T-helper 2 cell treated with Interferon-gamma antibody and Interleukin-4, amounts not matched to agents 5 μg/mL and 100 μg/mL, for 36 hours (primary cell): Measurements from ENCODE around the gene HOXA5.

ENCODE experiments used
- DNase-seq: peaks from one replicate; pipeline ENCODE4 v3.0.0; 2021; ENCODE audit warnings: low spot score
- H3K27ac Mint-ChIP-seq: one replicate; pipeline ENCODE4 v1.8.0; 2021; ENCODE audit warnings: mild to moderate bottlenecking, mixed read lengths
- H3K27me3 Mint-ChIP-seq: one replicate; pipeline ENCODE4 v1.8.0; 2021; ENCODE audit warnings: low read depth, mixed read lengths
- H3K36me3 Mint-ChIP-seq: one replicate; pipeline ENCODE4 v1.8.0; 2021; ENCODE audit warnings: low read depth, mixed read lengths
- H3K4me1 Mint-ChIP-seq: one replicate; pipeline ENCODE4 v1.8.0; 2021; ENCODE audit warnings: low read depth, mixed read lengths
- H3K4me3 Mint-ChIP-seq: one replicate; pipeline ENCODE4 v1.8.0; 2022; ENCODE audit warnings: mild to moderate bottlenecking, moderate library complexity, mixed read lengths
- H3K9me3 Mint-ChIP-seq: one replicate; pipeline ENCODE4 v1.8.0; 2021; ENCODE audit warnings: mixed read lengths

Gene HOXA5

DNA sequence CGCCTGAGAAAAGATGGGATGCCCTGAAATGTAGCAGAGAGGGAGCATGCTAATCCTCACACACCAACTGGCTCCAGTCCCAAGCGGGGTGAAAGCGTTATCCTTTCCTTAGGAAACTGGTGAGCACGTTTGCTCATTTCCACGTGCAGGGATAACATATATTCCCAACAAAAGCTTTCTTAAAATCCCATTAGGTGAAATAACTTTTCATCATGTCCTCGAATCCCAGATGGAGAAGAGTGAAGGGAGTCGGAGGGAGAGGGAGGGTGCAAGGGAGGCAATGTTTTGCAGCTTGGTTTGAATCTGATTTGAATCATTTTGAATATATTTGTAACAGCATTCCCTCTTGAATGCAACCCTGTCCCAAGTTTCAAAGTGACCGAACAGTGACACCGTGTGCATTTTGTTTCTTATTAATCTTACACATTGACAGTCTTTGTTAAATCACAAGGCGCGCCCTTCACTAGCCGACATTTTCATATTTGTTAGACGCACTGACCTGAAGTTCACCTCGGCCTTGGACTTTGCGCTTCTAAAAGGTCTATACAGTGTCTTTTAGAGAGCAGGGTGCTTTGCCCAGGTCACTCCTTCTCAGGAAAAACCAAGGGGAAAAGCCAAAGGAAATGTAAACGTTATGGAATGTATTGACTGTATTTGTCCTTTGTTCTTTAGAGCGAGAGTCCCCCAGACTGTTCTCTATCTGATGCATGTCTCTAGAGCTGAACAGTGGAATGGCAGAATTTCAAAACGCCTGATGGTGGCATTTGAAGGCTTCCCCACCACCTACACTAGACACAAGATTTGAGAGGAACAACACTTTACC is 9.9 kb downstream of the HOXA5 start:
- Mint-ChIP-seq H3K27ac (no peak overlapping the region), H3K4me1 (peaks cover 11% of the 10 kb centered on the region), H3K9me3 (no peaks in the 10 kb centered on the region), H3K27me3 (peaks cover 65% of the 10 kb centered on the region), H3K36me3 (peaks cover 2% of the 10 kb centered on the region), H3K4me3 (no peak overlapping the region)
- no peak for DNase-seq

DNA sequence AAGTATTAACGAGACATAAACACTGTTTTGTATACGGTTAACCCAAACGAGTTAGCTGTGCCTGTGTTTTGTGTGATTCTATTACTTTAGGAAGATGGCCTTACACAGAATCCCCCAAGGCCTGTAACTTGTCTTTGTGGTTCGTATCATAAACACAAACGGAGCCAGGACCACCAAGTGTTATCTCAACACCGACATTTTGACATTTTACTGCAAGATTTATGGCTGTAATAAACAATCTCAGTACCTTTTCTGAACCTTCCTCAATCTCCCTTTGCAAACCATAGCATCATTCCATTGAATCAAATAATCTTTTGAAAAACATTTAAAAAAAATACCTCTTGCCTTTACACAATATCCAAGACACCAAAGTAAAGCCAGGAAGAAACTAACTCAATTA is 10.5 kb downstream of the HOXA5 start:
- H3K4me3 Mint-ChIP-seq = no peak overlapping the region
- DNase-seq = no peak
- H3K27me3 Mint-ChIP-seq = peaks cover 64% of the 10 kb centered on the region
- no peak overlapping the region for H3K27ac Mint-ChIP-seq
- peaks cover 11% of the 10 kb centered on the region for H3K4me1 Mint-ChIP-seq
- peaks cover 2% of the 10 kb centered on the region for H3K36me3 Mint-ChIP-seq
- no peaks in the 10 kb centered on the region for H3K9me3 Mint-ChIP-seq

DNA sequence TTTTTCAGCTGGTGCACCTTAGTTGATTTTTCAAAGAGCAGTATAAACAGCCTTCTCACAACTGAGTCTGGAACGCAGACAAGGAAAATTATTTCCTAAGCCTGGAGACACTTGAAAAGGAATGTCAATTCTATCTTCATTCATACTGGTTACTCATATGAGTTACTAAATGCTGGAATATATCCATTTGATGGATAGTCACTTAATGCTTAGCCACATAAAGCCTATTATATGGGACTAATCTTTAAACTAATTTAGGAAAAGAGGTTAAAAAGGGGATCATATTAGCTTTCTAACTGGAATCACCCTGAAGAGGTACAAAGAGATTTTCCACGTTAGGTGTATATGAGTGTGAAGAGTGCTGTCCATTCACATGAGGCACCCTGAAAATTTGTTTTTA is 11.3 kb downstream of the HOXA5 start:
- no peak for DNase-seq
- H3K27me3 Mint-ChIP-seq = peaks cover 63% of the 10 kb centered on the region
- no peaks in the 10 kb centered on the region for H3K9me3 Mint-ChIP-seq
- H3K27ac Mint-ChIP-seq = no peak overlapping the region
- H3K36me3 Mint-ChIP-seq = peaks cover 2% of the 10 kb centered on the region
- H3K4me3 Mint-ChIP-seq = peak overlapping the region; percentile 12
- H3K4me1 Mint-ChIP-seq = peaks cover 11% of the 10 kb centered on the region

DNA sequence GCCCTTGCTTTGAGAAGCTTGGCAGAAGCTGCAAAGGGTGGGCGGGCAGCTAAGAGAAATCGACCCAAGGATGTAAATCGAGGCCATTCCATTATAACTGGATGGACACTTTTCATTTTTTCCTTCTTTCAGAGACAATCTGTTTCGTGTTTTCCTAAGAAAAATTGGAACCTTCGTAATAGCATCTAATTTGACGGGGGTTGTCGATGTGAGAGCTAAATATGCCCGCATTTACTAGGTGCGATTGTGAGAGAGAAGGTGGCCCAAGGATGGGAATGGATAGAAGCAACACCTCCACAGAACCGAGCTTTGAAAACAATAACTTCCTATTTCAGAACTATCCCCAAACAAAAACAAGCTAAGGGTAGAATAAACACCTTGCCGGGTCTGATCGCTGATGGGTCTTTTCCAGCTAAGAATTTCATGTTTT is 12.1 kb downstream of the HOXA5 start:
- peaks cover 2% of the 10 kb centered on the region for H3K36me3 Mint-ChIP-seq
- no peak for DNase-seq
- H3K4me3 Mint-ChIP-seq = peak overlapping the region; percentile 55
- no peaks in the 10 kb centered on the region for H3K9me3 Mint-ChIP-seq
- H3K27ac Mint-ChIP-seq = no peak overlapping the region
- H3K27me3 Mint-ChIP-seq = peaks cover 65% of the 10 kb centered on the region
- peaks cover 11% of the 10 kb centered on the region for H3K4me1 Mint-ChIP-seq

DNA sequence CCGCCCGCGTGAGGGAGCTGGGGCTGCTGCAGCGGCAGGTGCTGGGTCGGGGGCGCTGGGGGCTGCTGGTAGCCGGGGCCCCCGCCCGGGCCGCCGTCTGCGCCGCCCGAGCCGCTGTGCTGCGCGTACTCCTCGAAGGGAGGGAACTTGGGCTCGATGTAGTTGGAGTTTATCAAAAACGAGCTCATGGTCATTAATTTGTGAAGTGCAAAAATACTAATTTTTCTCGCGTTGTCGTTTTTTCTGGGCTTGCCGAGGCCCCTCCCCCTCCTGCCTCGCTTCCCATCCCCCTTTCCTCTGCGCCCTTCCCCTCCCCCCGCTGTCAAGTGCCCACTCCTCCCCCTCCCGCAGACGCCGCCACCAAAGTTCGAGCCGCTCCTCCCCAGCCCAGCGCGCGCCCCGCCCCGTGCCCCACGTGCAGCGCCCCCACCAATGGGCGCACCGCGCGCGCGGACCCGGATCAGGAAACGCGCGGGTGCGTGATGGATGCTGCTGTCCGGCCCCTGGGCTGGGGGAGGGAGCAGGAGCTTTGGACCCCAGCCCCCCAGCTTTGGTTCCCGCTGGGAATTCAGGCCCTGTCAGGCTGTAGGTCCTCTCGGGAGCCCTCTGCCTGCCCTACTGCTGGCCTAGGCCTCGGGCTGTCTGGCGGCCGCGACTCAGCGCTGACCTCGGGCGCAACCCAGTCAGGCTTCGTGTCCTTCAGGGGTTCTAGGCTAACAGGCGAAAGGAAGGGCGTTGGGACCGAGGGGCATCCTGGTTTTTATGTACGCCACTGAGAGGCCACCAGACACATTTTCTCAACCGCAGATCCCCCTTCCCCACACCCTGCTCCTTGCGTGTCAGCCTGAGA is 12.7 kb downstream of the HOXA5 start, which contains the start of gene HOXA4:
HOXA4 (minus strand) TSS at position 218 of the 850 bp plus-strand sequence; CDS start at position 194, 24 bp downstream.
- peaks cover 64% of the 10 kb centered on the region for H3K27me3 Mint-ChIP-seq
- peak within 1 kb of the TSS; percentile 65 for H3K4me3 Mint-ChIP-seq
- H3K4me1 Mint-ChIP-seq = peaks cover 11% of the 10 kb centered on the region
- peaks cover 2% of the 10 kb centered on the region for H3K36me3 Mint-ChIP-seq
- H3K27ac Mint-ChIP-seq = no peak within 1 kb of the TSS
- H3K9me3 Mint-ChIP-seq = no peaks in the 10 kb centered on the region
- peak; percentile 64 for DNase-seq

DNA sequence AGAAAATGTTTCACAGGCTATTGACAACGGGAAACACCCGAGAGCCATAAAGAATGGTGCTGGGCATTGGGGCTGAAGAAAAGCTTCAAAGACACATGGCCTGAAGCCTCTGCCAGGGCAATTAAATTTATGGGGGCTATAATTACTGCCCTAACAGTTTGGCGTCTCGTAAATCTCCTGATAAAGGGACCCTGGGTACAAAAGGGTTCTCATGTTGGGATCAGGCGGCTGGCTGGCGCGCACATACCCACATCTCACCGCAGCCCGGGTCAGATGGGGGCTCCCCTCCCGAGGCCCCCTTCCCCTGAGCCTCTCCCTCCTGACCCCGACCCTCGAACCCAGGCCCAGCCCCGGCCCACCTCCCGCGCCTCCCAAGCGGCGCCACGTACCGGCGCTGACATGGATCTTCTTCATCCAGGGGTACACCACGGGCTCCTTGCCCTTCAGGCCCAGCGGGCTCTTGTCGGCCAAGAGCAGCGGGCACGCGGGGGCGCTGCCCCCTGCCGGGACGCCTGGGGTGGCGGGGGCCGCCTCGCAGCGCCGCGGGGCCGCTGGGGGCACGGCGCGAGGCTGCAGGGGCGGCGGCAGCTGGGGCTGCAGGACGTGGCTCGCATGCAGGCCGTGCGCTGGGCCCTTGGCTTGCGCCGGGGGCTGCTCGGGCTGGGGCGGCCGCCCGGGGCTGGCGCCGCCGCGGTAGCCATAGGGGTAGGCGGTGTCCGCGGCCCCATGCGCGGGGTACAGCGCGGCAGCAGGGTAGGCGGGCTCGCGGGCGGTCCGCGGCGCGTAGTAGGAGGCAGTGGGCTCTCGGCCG is 13.5 kb downstream of the HOXA5 start:
- peaks cover 9% of the 10 kb centered on the region for H3K4me1 Mint-ChIP-seq
- no peaks in the 10 kb centered on the region for H3K9me3 Mint-ChIP-seq
- no peak overlapping the region for H3K4me3 Mint-ChIP-seq
- peaks cover 2% of the 10 kb centered on the region for H3K36me3 Mint-ChIP-seq
- no peak overlapping the region for H3K27ac Mint-ChIP-seq
- DNase-seq = no peak
- peaks cover 61% of the 10 kb centered on the region for H3K27me3 Mint-ChIP-seq

DNA sequence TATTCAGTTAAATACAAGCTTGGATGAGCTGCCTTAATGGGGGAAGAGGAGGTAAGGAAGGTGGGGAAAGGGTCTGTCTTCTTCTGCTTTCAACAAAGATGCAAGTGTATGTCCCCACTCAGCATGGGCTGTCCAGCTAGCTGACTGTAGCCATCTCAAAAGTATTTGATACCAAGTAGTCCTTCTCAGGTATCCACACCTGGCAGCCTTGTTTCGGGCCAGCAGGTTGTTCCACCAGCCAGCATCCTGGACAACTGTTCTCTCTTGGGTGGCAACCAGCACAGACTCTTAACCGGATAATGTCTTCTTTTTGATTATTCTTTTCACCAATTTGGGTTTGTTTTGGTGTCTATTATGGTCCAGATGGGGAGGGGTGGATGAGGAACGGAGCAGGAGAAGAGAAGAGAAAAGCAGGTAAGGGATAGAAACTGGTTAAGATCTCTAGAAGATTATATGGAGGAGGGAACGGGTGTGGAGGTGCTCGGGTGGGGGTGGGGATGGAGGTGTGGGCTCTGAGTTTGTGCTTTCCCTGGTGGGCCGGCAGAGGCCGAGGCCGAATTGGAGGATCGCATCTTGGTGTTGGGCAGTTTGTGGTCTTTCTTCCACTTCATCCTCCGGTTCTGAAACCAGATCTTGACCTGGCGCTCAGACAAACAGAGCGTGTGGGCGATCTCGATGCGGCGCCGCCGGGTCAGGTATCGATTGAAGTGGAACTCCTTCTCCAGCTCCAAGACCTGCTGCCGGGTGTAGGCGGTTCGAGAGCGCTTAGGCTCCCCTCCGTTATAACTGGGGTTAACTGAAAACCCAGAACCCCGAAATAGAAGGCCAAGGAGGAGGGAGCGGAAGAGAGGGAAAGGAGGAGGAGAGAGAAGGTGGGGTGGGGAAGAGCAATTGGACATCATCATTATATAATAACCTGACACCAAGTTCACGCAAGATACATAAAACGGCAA is 14.4 kb downstream of the HOXA5 start:
- H3K27me3 Mint-ChIP-seq = peaks cover 54% of the 10 kb centered on the region
- peaks cover 2% of the 10 kb centered on the region for H3K36me3 Mint-ChIP-seq
- H3K4me1 Mint-ChIP-seq = peaks cover 3% of the 10 kb centered on the region
- H3K9me3 Mint-ChIP-seq = no peaks in the 10 kb centered on the region
- peak overlapping the region; percentile 17 for H3K4me3 Mint-ChIP-seq
- no peak overlapping the region for H3K27ac Mint-ChIP-seq
- no peak for DNase-seq

DNA sequence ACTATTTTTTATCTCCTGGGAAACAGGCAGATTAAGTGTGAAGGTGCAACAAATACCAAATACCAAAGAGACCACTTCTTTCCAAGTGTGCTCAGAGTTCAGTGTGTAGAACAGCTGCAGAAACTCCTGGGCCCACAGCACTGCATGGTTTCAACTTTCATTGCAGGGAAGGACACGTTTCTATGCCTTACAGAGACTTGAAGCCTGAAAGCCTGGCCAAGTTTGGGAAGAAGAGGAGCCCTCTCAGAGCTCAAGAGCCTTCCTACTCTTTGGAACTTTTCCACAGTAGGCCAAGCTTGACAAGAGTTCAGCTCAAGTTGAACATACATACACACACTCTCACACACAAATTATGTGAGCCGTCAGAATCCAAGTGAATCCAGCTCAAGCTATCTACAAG is 15.4 kb downstream of the HOXA5 start:
- Mint-ChIP-seq H3K27me3 (peaks cover 44% of the 10 kb centered on the region), H3K4me1 (no peaks in the 10 kb centered on the region), H3K9me3 (no peaks in the 10 kb centered on the region), H3K4me3 (no peak overlapping the region), H3K27ac (no peak overlapping the region), H3K36me3 (peaks cover 2% of the 10 kb centered on the region)
- DNase-seq = no peak

DNA sequence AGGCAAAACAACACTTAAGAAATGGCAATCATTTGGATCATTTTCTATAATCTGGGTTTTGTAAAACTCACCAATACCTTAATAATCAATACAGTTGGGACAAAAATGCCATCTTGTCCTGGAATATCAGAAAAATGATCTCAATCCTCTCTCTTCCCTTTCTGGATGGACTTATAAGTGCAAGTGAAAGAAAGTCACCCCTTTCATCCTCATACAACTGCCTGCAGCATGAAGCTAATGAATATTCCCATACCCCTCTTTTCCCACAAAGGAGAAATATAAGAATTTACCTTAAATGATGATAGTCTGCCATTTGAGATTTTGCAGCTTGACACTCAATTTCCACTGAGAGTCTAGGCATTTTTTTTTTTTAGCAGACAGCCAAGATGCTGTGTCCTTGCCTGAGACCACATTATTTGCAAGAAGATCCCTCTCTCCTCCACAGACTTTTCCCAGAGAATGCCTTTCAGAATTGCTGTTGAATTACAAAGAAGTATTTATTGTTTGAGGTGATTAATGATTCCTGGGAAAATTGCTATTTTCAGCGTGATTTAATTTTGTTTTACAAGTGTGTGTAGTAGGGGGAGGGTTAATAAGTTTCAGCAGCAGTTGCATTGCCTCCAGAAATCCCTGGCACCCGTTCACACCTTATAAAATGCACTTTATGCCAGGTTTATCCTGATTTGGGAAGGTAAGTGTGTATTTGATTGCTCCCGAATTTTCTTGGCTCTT is 16.7 kb downstream of the HOXA5 start:
- Mint-ChIP-seq H3K4me1 (no peaks in the 10 kb centered on the region), H3K36me3 (peaks cover 2% of the 10 kb centered on the region), H3K9me3 (no peaks in the 10 kb centered on the region), H3K27ac (no peak overlapping the region), H3K4me3 (no peak overlapping the region), H3K27me3 (peaks cover 37% of the 10 kb centered on the region)
- DNase-seq = no peak

DNA sequence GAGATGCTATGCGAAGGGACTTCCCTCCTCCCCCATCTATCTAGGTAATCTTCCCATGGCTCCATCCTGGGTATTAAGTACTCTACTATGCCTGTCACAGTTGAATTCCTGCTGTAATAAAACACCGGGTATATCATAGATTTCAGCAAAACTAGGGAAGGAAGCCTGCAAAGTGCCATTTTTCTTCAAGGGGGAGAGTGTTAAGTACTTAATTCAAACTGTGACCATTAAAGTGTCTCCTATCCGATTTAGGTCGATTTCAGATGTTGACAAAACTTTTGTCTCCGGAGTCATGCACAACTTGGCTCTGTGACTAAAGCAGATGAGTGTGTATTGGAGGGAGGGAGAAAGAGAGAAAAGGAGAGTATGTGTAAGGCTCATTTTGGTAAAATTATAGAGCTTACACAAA is 17.5 kb downstream of the HOXA5 start:
- Mint-ChIP-seq H3K4me3 (no peak overlapping the region), H3K27me3 (peaks cover 33% of the 10 kb centered on the region), H3K27ac (no peak overlapping the region), H3K36me3 (no peaks in the 10 kb centered on the region), H3K9me3 (no peaks in the 10 kb centered on the region), H3K4me1 (no peaks in the 10 kb centered on the region)
- no peak for DNase-seq

DNA sequence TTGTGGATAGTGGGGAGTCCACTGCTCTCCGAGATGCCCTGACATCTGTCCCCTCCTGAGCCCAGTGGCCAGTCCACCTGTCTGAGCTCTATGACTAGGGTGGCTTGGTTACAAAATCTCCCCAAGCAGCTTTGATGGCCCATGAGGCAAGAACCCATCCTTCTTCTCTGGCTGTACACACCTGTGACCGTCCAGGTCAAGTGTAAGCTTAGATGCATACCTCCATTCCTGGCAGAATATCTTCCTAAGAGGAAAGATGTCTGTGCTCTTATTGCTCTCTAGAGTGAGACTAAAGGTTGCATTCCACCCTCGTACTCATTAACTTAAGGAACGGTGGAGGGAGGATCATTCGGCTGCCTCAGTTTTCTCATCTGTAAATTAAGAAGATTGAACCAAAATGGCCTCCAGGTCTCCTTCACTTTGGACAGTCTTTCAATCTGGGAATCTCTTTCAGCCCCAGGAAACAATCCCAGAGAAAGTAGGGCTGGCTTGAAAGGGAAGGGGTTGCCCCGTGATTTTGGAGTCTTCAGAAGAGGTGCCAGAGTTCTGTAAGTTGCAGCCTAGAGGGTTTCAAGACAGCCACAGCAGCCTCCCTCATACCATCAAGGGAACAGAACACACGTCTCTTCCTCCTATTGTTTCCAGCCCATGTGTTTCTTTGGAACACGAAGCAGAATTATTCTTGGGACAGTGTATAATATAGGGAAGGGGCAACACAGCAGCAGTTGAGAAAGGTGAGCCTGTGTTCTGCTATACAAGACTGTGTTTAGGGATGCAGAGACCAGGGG is 18.4 kb downstream of the HOXA5 start:
- DNase-seq = no peak
- no peak overlapping the region for H3K4me3 Mint-ChIP-seq
- peaks cover 33% of the 10 kb centered on the region for H3K27me3 Mint-ChIP-seq
- H3K4me1 Mint-ChIP-seq = no peaks in the 10 kb centered on the region
- H3K27ac Mint-ChIP-seq = no peak overlapping the region
- H3K9me3 Mint-ChIP-seq = no peaks in the 10 kb centered on the region
- no peaks in the 10 kb centered on the region for H3K36me3 Mint-ChIP-seq
